Stimulated activated memory B cell treated with anti-CD40 and anti-IgM and Interleukin-4, amounts not matched to agents 10 μg/mL and 1 μg/mL and 100 μg/mL, for 72 hours (primary cell): ENCODE measurements around the gene ITGAD.
A peak's percentile ranks its signal among the peaks of the same experiment; 100 is the strongest.

Source experiments
- ATAC-seq: fragments of 150-1000 bp; cut with Tn5 transposase; 2 replicates; pipeline ENCODE4 v1.10.0; 2021
- H3K27ac Mint-ChIP-seq: one replicate; pipeline ENCODE4 v1.8.0; 2022; ENCODE audit warnings: mild to moderate bottlenecking, mixed read lengths
- H3K27me3 Mint-ChIP-seq: one replicate; pipeline ENCODE4 v1.8.0; 2022; ENCODE audit warnings: mixed read lengths
- H3K36me3 Mint-ChIP-seq: one replicate; pipeline ENCODE4 v1.8.0; 2022; ENCODE audit warnings: mixed read lengths
- H3K4me1 Mint-ChIP-seq: one replicate; pipeline ENCODE4 v1.8.0; 2022; ENCODE audit warnings: mixed read lengths
- H3K4me3 Mint-ChIP-seq: one replicate; pipeline ENCODE4 v1.8.0; 2022; ENCODE audit warnings: mild to moderate bottlenecking, moderate library complexity, mixed read lengths
- H3K9me3 Mint-ChIP-seq: one replicate; pipeline ENCODE4 v1.8.0; 2022; ENCODE audit warnings: mixed read lengths

The ITGAD gene

DNA sequence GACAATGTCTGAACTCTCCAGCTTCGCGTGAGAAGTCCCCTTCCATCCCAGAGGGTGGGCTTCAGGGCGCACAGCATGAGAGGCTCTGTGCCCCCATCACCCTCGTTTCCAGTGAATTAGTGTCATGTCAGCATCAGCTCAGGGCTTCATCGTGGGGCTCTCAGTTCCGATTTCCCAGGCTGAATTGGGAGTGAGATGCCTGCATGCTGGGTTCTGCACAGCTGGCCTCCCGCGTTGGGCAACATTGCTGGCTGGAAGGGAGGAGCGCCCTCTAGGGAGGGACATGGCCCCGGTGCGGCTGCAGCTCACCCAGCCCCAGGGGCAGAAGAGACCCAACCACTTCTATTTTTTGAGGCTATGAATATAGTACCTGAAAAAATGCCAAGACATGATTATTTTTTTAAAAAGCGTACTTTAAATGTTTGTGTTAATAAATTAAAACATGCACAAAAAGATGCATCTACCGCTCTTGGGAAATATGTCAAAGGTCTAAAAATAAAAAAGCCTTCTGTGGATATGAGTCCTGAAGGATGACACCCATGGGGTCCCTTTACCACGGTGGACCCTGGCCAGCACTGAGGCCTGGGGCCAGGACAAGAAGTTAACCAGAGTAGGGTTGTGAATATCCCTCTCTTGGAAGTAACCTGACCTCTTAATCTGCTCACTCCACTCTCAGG is 10.5 kb upstream of the ITGAD start:
- peaks cover 23% of the 10 kb centered on the region for H3K36me3 Mint-ChIP-seq
- peaks cover 26% of the 10 kb centered on the region for H3K4me1 Mint-ChIP-seq
- H3K4me3 Mint-ChIP-seq = peak overlapping the region; percentile 13
- no peaks in the 10 kb centered on the region for H3K27me3 Mint-ChIP-seq
- peak; percentile 72 for ATAC-seq
- no peaks in the 10 kb centered on the region for H3K9me3 Mint-ChIP-seq
- no peak overlapping the region for H3K27ac Mint-ChIP-seq

DNA sequence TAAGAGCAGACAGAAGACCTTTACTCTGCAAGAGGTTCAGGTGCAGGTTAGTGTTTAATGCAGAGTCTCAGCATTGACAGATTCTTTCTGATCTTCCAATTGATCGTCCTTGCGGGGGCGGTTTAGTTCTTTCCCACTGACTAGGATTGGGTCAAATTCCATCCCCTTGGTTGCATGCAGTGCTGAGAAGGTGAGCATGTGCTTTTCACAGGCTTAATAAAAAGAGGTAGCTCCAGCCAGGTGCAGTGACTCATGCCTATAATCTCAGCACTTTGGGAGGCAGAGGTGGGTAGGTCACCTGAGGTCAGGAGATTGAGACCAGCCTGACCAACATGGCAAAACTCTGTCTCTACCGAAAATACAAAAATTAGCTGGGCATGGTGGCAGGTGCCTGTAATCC is 7.5 kb upstream of the ITGAD start:
- no peaks in the 10 kb centered on the region for H3K9me3 Mint-ChIP-seq
- H3K27ac Mint-ChIP-seq = no peak overlapping the region
- ATAC-seq = no peak
- H3K4me1 Mint-ChIP-seq = peaks cover 27% of the 10 kb centered on the region
- no peaks in the 10 kb centered on the region for H3K27me3 Mint-ChIP-seq
- peaks cover 6% of the 10 kb centered on the region for H3K36me3 Mint-ChIP-seq
- no peak overlapping the region for H3K4me3 Mint-ChIP-seq

DNA sequence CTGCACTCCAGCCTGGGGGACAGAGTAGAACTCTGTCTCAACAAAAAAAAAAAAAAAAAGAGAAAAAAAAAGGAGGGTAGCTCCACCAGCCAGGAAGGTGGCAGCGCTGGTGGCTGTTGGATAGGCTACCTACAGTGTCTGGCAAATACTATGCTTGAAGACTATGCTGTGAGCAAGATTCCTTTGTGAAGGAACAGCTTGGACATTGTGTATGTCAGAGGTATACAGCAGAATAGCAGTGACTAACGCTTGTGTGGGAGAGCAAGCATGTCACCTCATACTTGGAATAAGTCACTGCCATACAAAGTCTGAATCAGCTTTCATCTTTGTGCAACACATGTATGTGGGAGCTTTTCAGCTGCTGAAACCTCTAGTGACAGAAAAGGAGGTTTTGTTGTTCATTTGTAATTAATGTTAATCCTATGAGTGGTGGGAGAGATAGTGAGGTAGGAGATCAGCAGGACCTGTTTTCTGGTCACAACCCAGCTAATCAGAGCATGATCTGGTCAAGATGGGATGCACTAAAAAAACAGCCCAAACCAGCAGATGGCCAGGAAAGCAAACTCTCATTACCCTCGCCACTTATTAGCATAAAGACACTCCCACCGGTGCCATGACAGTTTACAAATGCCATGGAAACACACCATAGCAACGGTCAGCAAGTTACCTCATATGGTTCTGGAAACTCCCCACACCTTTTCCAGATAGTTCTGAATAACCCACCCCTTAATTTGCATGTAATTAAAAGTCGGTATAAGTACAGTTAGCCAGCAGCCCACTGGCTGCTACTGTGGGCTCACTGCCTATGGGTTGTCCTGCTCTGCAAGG is 6.8 kb upstream of the ITGAD start:
- Mint-ChIP-seq H3K9me3 (no peaks in the 10 kb centered on the region), H3K4me1 (peaks cover 27% of the 10 kb centered on the region), H3K36me3 (peaks cover 6% of the 10 kb centered on the region), H3K27ac (no peak overlapping the region), H3K27me3 (no peaks in the 10 kb centered on the region), H3K4me3 (no peak overlapping the region)
- peak; percentile 80 for ATAC-seq

DNA sequence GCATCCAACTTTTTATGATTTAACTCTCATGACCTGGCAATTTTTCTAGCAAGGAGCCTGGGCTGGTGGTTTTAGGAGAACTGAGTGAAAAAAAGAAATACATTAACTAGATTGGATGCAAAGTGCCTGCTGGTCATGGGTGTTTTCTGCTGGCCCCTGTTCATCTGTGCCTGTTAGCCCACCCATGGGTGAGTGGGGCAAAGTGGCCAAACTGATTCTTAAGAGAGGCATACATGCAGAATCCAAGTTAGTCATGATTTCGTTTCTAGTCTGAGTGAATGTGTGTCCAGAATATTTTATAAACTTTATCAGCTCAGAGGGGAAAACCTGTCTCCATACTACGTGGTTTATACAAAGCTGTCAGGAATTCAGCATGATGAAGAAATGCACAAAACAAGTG is 4.6 kb upstream of the ITGAD start:
- Mint-ChIP-seq H3K27ac (no peak overlapping the region), H3K36me3 (no peaks in the 10 kb centered on the region), H3K9me3 (no peaks in the 10 kb centered on the region), H3K27me3 (peaks cover 14% of the 10 kb centered on the region), H3K4me1 (peaks cover 27% of the 10 kb centered on the region), H3K4me3 (no peak overlapping the region)
- ATAC-seq = no peak

DNA sequence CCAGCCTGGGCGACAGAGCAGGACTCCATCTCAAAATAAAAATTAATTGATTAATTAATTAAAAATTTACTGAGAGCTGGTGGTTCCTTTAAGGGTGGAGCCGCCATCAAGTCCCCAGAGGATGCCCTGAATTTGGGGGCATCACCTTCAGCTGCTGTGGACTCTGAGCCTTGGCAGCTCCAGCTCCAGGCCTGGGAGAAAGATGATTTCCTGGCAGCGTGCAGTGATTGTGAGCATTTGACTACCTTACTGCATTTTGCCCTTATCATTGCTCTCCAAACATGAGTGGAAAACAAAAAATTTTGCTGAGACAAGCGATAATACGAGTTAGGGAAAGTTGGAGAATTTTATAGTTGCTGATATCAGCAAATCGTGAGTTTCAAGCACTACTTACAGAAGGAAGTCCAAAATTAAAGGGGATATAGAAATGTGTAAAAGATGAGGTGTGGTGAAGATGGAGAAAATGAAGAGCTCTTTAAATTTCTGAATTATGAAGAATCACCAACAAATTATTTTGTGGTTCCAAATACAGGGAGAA is 2.6 kb upstream of the ITGAD start:
- H3K27ac Mint-ChIP-seq = no peak overlapping the region
- no peaks in the 10 kb centered on the region for H3K9me3 Mint-ChIP-seq
- H3K36me3 Mint-ChIP-seq = no peaks in the 10 kb centered on the region
- no peak overlapping the region for H3K4me3 Mint-ChIP-seq
- peaks cover 25% of the 10 kb centered on the region for H3K27me3 Mint-ChIP-seq
- H3K4me1 Mint-ChIP-seq = peaks cover 27% of the 10 kb centered on the region
- ATAC-seq = no peak

DNA sequence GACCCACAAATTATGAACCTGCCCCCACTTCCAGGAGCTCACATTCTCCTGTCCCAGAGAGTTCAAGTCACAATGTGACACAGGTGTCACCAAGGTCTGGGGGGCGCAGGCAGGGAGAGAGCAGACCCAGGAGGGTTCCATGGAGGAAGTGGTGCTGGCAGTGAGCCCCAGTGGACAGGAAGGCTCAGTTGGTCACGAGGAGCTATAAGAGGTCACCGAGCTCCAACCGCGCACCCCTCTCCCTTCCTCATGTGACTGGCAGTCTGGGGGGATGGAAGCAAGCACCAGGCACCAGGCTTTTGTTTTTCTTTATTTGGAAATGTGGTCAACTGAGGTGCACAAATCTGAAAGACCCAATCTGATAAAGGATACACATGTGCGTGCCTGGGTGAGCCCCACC is 2.5 kb downstream of the ITGAD start:
- H3K27ac Mint-ChIP-seq = no peak overlapping the region
- ATAC-seq = no peak
- H3K27me3 Mint-ChIP-seq = peaks cover 29% of the 10 kb centered on the region
- H3K36me3 Mint-ChIP-seq = peaks cover 8% of the 10 kb centered on the region
- peaks cover 8% of the 10 kb centered on the region for H3K9me3 Mint-ChIP-seq
- no peak overlapping the region for H3K4me3 Mint-ChIP-seq
- peaks cover 18% of the 10 kb centered on the region for H3K4me1 Mint-ChIP-seq

DNA sequence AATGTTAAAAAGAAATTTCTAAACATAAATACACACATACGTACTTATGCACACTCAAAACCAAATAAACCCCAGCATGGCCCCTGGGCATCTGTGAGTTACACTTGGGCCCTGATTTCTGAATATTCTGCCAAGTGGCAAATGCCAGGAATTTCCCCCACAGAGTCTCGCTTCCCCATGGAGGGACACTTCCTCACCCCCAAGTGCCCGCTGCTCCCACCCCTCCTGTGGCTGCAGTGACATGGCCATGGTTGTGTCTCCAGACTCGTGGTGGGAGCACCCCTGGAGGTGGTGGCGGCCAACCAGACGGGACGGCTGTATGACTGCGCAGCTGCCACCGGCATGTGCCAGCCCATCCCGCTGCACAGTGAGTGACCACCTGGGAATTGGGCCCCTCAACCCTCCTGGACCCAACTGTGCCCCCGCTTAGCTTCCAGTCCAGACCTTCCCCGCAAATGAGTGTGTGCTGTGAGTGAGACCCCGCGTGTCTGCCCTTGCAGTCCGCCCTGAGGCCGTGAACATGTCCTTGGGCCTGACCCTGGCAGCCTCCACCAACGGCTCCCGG is 4.0 kb downstream of the ITGAD start:
- Mint-ChIP-seq H3K4me3 (no peak overlapping the region), H3K4me1 (peaks cover 18% of the 10 kb centered on the region), H3K36me3 (peaks cover 8% of the 10 kb centered on the region), H3K9me3 (peaks cover 8% of the 10 kb centered on the region), H3K27me3 (peaks cover 29% of the 10 kb centered on the region), H3K27ac (no peak overlapping the region)
- no peak for ATAC-seq

DNA sequence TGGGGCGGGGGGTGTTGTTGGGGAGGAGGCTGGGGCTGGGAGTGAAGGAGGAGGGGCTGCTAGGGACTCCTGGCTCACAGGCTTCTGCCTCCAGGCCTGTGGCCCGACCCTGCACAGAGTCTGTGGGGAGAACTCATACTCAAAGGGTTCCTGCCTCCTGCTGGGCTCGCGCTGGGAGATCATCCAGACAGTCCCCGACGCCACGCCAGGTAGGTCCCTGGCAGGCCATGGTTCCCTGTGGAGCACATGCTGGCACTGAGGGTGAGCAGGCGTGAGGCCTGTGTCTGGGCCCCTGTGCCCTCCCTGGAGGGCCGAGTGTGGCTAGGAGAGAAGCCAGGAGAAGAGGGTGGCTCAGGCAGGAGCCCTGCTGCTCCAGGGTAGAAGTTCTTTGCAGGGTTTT is 4.6 kb downstream of the ITGAD start:
- no peak for ATAC-seq
- Mint-ChIP-seq H3K36me3 (peaks cover 8% of the 10 kb centered on the region), H3K4me1 (peaks cover 18% of the 10 kb centered on the region), H3K27me3 (peaks cover 23% of the 10 kb centered on the region), H3K27ac (no peak overlapping the region), H3K9me3 (peaks cover 8% of the 10 kb centered on the region), H3K4me3 (no peak overlapping the region)

DNA sequence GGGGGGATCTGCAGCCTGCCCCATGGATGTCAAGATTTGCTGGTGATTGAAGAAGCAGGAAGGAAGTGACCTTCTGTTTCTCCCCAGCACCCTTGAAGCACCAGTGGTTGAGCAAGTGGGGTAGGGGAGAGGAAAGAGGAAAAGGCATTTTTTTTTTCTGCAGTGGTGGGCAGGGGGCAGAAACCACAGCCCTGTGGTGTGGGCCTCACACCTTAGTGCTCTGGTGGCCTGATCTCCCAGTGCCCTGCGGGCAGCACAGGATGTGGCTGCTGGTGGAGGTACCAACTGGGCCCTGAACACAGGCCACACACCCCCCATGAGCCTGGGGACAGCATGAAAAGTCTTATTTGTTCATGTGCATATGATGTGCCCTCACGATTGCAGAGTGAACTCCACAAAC is 7.1 kb downstream of the ITGAD start:
- H3K9me3 Mint-ChIP-seq = peaks cover 8% of the 10 kb centered on the region
- H3K36me3 Mint-ChIP-seq = peaks cover 8% of the 10 kb centered on the region
- ATAC-seq = no peak
- H3K27ac Mint-ChIP-seq = no peak overlapping the region
- H3K4me3 Mint-ChIP-seq = no peak overlapping the region
- H3K27me3 Mint-ChIP-seq = peaks cover 8% of the 10 kb centered on the region
- H3K4me1 Mint-ChIP-seq = peaks cover 12% of the 10 kb centered on the region

DNA sequence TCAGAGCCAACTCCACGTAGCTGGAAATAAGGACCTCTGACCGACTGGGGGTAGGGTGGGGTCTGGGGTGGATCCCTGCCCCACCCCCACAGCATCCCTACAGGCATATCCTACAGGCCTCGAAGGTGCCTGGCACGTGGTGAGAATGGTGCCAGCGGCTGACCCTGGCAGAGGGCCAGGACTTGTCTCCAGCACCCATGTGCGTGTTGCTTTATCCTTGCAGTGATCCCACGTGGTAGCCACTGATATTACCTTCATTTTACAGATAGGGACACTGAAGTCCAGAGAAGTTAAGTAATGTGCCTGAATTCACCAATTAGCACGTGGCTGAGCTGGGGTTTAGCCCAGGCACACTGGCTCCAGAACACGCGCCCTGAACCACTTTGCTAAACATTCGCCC is 8.3 kb downstream of the ITGAD start:
- peaks cover 8% of the 10 kb centered on the region for H3K9me3 Mint-ChIP-seq
- H3K27me3 Mint-ChIP-seq = no peaks in the 10 kb centered on the region
- H3K27ac Mint-ChIP-seq = no peak overlapping the region

DNA sequence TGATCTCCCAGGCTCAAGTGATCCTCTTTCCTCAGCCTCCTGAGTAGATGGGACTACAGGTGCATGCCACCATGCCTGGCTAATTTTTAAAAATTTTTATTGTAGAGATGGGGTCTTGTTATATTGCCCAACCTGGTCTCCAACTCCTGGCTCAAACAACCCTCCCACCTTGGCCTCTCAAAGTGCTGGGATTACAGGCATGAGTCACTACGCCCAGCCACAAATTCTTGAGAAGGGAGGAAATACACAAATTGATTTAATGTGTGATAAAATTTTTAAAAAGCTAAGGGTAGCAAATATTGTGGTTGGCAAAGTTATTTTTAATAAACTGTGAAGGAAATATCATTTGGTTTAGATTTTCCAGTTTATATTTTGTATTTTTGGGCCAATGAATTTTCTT is 9.6 kb downstream of the ITGAD start:
- H3K27me3 Mint-ChIP-seq = no peaks in the 10 kb centered on the region

More for the DNA sequence above, 8.3 kb downstream of the ITGAD start:
- ATAC-seq = no peak
- peaks cover 12% of the 10 kb centered on the region for H3K4me1 Mint-ChIP-seq
- H3K4me3 Mint-ChIP-seq = no peak overlapping the region
- peaks cover 8% of the 10 kb centered on the region for H3K36me3 Mint-ChIP-seq

DNA sequence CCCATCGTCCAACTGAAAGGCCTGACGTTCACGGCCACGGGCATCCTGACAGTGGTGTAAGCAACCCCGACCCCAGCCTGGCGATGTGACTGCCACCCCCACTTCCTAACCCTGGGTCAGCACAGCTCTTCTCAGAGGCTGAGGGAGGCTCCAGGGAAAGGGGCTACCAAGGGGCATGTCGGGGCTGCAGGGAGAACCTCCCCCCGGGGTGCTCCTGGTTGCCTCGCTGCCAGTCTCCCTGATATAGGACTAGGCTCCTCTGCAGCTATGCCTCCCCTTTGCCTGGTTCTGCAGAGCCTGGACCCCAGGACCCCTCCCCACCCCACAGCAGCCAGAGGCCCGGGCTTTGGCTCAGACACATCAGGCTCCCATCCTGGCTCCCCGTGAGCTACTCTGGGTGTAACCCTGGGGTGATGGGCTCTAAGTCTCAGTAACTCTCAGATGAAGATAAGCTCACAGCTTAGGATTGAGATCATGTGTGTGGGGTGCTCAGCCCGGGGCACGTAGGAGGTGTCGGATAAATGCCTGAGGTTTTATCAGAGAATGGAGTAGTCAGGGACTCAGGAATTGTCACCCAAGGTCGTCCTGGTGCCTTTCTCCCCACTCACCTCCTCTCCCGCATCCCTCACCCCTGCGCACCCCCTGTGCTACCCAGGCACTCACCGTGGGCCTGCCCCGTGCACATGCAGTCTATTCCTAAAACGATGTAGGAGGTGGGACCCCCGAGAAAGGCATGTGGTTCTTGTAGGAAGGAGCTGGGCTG is 10.6 kb downstream of the ITGAD start:
- Mint-ChIP-seq H3K9me3 (peaks cover 8% of the 10 kb centered on the region), H3K4me1 (peaks cover 12% of the 10 kb centered on the region), H3K27ac (no peak overlapping the region), H3K4me3 (no peak overlapping the region), H3K27me3 (peaks cover 8% of the 10 kb centered on the region), H3K36me3 (peaks cover 8% of the 10 kb centered on the region)
- ATAC-seq = peak; percentile 18

More for the DNA sequence above, 9.6 kb downstream of the ITGAD start:
- no peak overlapping the region for H3K27ac Mint-ChIP-seq
- peaks cover 12% of the 10 kb centered on the region for H3K4me1 Mint-ChIP-seq
- H3K9me3 Mint-ChIP-seq = peaks cover 8% of the 10 kb centered on the region
- ATAC-seq = no peak
- H3K36me3 Mint-ChIP-seq = peaks cover 8% of the 10 kb centered on the region
- H3K4me3 Mint-ChIP-seq = no peak overlapping the region

DNA sequence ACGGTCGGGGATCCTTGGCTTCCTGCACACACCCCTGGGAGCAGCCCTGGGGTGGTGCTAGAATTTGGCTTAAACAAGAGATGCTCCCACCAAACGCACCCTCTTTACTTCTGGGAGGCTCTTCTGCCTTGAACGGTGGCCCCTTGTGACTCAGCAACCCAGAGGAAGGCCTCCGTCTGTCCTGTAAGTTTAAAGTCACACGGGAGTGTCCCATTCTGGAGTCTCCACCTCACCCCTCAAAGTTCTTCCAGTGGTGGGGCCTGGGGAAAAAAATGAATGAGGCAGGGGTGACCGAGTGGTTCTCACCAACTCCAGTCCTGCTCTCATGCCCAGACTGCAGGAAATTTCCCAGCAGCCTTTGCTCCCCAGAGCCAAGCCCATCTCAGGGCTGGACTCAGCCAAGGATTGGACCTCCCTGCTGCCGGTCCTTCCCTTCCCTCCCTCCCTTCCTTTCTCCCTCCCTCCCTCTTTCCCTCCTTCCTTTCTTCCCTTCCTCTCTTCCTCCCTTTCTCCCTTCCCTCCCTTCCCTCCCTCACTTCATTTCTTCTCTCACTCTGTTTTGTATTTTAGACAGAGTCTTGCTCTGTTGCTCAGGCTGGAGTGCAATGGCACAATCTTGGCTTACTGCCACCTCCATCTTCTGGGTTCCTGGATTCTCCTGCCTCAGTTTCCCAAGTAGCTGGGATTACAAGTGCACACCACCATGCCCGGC is 11.4 kb downstream of the ITGAD start:
- Mint-ChIP-seq H3K27me3 (peaks cover 14% of the 10 kb centered on the region), H3K27ac (no peak overlapping the region)

DNA sequence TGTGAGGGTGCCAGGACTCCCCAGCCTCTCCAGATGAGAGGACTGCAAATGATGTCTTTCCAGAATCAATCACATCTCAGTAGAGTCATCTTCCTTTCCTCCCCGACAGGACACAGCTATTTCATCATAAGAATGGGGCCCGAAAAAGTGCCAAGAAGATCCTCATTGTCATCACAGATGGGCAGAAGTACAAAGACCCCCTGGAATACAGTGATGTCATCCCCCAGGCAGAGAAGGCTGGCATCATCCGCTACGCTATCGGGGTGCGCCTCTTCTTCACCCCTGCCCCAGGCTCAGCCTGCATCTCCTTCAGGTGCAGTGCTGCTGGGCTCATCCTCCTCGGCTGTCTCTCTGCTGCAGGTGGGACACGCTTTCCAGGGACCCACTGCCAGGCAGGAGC is 14.3 kb downstream of the ITGAD start:
- ATAC-seq = no peak
- H3K4me3 Mint-ChIP-seq = no peak overlapping the region
- no peaks in the 10 kb centered on the region for H3K36me3 Mint-ChIP-seq
- H3K4me1 Mint-ChIP-seq = no peaks in the 10 kb centered on the region
- H3K9me3 Mint-ChIP-seq = no peaks in the 10 kb centered on the region
- no peak overlapping the region for H3K27ac Mint-ChIP-seq
- peaks cover 22% of the 10 kb centered on the region for H3K27me3 Mint-ChIP-seq

More for the DNA sequence above, 11.4 kb downstream of the ITGAD start:
- peak; percentile 13 for ATAC-seq
- H3K36me3 Mint-ChIP-seq = peaks cover 4% of the 10 kb centered on the region
- peaks cover 8% of the 10 kb centered on the region for H3K4me1 Mint-ChIP-seq
- H3K9me3 Mint-ChIP-seq = peaks cover 4% of the 10 kb centered on the region
- H3K4me3 Mint-ChIP-seq = peak overlapping the region; percentile 9
